ENCODE data around the gene CBX4. TPM values are rescaled to one million over a fixed set of nuclear protein-coding genes. Genes with fewer than 3 reads are reported as not detected.

Gene CBX4
- total and polyA plus RNA-seq, 2 of the 13 experiments (the other 11 are each of a cell fraction or from before 2014, with no cell fraction given), result 25.8 to 50.8 TPM

DNA sequence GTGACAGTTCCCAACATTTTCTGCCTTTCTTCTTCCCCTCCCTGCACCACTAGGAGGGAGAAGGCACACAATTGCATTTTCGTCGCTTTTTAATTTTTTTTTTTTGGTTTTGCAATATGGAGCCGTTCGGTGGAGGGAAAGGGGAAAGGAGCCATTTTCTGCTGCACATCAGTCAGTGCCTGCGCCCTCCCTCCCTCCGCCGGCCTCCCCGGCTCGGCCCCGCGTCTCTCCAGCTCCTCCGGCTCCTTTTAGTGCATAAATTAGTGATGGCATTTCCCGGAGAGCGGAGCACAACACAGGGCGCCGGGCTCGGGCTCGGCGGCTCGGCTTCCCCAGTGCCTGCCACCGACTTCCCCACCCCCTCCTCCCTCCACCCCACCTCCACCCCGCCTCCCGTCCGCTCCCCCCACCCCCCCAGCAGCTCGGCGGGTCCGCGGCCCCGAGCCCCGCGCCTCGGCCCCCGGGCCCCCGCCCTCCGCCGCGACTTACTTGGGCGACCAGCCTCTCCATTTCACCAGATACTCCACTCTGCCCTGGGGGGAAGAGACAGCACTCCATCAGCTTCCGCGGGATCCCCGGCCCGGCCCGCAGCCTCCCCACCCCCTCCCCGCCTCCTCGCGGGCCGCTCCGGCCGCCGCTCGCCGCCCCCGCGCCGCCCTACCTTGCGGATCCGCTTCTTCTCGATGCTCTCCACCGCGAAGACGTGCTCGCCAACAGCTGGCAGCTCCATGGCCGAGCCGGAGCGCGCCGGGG is 542 bp downstream of the CBX4 start (continued):
- TF ChIP-seq, protein P1, sequence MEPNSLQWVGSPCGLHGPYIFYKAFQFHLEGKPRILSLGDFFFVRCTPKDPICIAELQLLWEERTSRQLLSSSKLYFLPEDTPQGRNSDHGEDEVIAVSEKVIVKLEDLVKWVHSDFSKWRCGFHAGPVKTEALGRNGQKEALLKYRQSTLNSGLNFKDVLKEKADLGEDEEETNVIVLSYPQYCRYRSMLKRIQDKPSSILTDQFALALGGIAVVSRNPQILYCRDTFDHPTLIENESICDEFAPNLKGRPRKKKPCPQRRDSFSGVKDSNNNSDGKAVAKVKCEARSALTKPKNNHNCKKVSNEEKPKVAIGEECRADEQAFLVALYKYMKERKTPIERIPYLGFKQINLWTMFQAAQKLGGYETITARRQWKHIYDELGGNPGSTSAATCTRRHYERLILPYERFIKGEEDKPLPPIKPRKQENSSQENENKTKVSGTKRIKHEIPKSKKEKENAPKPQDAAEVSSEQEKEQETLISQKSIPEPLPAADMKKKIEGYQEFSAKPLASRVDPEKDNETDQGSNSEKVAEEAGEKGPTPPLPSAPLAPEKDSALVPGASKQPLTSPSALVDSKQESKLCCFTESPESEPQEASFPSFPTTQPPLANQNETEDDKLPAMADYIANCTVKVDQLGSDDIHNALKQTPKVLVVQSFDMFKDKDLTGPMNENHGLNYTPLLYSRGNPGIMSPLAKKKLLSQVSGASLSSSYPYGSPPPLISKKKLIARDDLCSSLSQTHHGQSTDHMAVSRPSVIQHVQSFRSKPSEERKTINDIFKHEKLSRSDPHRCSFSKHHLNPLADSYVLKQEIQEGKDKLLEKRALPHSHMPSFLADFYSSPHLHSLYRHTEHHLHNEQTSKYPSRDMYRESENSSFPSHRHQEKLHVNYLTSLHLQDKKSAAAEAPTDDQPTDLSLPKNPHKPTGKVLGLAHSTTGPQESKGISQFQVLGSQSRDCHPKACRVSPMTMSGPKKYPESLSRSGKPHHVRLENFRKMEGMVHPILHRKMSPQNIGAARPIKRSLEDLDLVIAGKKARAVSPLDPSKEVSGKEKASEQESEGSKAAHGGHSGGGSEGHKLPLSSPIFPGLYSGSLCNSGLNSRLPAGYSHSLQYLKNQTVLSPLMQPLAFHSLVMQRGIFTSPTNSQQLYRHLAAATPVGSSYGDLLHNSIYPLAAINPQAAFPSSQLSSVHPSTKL (CRISPR knock-in tag; IDR thresholded peaks at IDR 0.05), result no peak
- TF ChIP-seq CEBPG (CRISPR knock-in tag; IDR thresholded peaks at IDR 0.05), result no peak
- TF ChIP-seq ZNF543 (CRISPR knock-in tag; IDR thresholded peaks at IDR 0.05), result no peak
- TF ChIP-seq ZNF83 (CRISPR knock-in tag; IDR thresholded peaks at IDR 0.05; ENCODE audit: borderline replicate concordance), result no peak
- TF ChIP-seq, protein P2, sequence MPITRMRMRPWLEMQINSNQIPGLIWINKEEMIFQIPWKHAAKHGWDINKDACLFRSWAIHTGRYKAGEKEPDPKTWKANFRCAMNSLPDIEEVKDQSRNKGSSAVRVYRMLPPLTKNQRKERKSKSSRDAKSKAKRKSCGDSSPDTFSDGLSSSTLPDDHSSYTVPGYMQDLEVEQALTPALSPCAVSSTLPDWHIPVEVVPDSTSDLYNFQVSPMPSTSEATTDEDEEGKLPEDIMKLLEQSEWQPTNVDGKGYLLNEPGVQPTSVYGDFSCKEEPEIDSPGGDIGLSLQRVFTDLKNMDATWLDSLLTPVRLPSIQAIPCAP (CRISPR knock-in tag; IDR thresholded peaks at IDR 0.05; ENCODE audit: low read depth), result no peak
- no peak for TF ChIP-seq ZNF605 (CRISPR knock-in tag; IDR thresholded peaks at IDR 0.05)
- TF ChIP-seq NR2F6 (IDR thresholded peaks at IDR 0.05), result no peak
- no peak for TF ChIP-seq NR2F6 (CRISPR knock-in tag; IDR thresholded peaks at IDR 0.05)
- TF ChIP-seq XBP1 (CRISPR knock-in tag; IDR thresholded peaks at IDR 0.05), result no peak
- TF ChIP-seq, protein P3, sequence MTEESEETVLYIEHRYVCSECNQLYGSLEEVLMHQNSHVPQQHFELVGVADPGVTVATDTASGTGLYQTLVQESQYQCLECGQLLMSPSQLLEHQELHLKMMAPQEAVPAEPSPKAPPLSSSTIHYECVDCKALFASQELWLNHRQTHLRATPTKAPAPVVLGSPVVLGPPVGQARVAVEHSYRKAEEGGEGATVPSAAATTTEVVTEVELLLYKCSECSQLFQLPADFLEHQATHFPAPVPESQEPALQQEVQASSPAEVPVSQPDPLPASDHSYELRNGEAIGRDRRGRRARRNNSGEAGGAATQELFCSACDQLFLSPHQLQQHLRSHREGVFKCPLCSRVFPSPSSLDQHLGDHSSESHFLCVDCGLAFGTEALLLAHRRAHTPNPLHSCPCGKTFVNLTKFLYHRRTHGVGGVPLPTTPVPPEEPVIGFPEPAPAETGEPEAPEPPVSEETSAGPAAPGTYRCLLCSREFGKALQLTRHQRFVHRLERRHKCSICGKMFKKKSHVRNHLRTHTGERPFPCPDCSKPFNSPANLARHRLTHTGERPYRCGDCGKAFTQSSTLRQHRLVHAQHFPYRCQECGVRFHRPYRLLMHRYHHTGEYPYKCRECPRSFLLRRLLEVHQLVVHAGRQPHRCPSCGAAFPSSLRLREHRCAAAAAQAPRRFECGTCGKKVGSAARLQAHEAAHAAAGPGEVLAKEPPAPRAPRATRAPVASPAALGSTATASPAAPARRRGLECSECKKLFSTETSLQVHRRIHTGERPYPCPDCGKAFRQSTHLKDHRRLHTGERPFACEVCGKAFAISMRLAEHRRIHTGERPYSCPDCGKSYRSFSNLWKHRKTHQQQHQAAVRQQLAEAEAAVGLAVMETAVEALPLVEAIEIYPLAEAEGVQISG (CRISPR knock-in tag; IDR thresholded peaks at IDR 0.05), result no peak
- no peak for TF ChIP-seq ZFP1 (CRISPR knock-in tag; IDR thresholded peaks at IDR 0.05)
- TF ChIP-seq, protein P4, sequence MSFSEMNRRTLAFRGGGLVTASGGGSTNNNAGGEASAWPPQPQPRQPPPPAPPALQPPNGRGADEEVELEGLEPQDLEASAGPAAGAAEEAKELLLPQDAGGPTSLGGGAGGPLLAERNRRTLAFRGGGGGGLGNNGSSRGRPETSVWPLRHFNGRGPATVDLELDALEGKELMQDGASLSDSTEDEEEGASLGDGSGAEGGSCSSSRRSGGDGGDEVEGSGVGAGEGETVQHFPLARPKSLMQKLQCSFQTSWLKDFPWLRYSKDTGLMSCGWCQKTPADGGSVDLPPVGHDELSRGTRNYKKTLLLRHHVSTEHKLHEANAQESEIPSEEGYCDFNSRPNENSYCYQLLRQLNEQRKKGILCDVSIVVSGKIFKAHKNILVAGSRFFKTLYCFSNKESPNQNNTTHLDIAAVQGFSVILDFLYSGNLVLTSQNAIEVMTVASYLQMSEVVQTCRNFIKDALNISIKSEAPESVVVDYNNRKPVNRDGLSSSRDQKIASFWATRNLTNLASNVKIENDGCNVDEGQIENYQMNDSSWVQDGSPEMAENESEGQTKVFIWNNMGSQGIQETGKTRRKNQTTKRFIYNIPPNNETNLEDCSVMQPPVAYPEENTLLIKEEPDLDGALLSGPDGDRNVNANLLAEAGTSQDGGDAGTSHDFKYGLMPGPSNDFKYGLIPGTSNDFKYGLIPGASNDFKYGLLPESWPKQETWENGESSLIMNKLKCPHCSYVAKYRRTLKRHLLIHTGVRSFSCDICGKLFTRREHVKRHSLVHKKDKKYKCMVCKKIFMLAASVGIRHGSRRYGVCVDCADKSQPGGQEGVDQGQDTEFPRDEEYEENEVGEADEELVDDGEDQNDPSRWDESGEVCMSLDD (CRISPR knock-in tag; IDR thresholded peaks at IDR 0.05; ENCODE audit: borderline replicate concordance), result no peak
- no peak for TF ChIP-seq DNMT1 (CRISPR knock-in tag; IDR thresholded peaks at IDR 0.05)
- no peak for TF ChIP-seq ZNF256 (CRISPR knock-in tag; conservative IDR thresholded peaks at IDR 0.05)
- TF ChIP-seq RFXANK (CRISPR knock-in tag; IDR thresholded peaks at IDR 0.05), result no peak
